ENCODE data around the gene SRCAP.
A peak's percentile ranks its signal among the peaks of the same experiment; 100 is the strongest.

SRCAP gene

GRCh38 chr16:30731411-30731810 is 32.4 kb downstream of the SRCAP start:
- TF ChIP-seq YY1 (IDR thresholded peaks at IDR 0.05; ENCODE audit: low read depth), result no peak
- TF ChIP-seq RAD21 (IDR thresholded peaks at IDR 0.05; ENCODE audit: low read depth), result no peak
- TF ChIP-seq CEBPB (IDR thresholded peaks at IDR 0.05), result no peak
- no peak for TF ChIP-seq USF1 (IDR thresholded peaks at IDR 0.05)
- TF ChIP-seq TCF12 (IDR thresholded peaks at IDR 0.05; ENCODE audit: low read depth), result no peak

- TF ChIP-seq YY1 (IDR thresholded peaks at IDR 0.05; ENCODE audit: low read depth) (no peak), USF1 (IDR thresholded peaks at IDR 0.05) (no peak), CREB1 (IDR thresholded peaks at IDR 0.05; ENCODE audit: low read depth) (no peak), ZBTB7A (IDR thresholded peaks at IDR 0.05; ENCODE audit: low read depth) (no peak), RAD21 (IDR thresholded peaks at IDR 0.05; ENCODE audit: low read depth) (no peak), MAX (IDR thresholded peaks at IDR 0.05) (no peak), FOXM1 (IDR thresholded peaks at IDR 0.05; ENCODE audit: borderline replicate concordance, low read depth) (no peak)
These were observed 38.2 kb downstream of the SRCAP start for GRCh38 chr16:30736995-30737793.

- TF ChIP-seq RAD21 (IDR thresholded peaks at IDR 0.05; ENCODE audit: low read depth), result no peak
- TF ChIP-seq TAF1 (IDR thresholded peaks at IDR 0.05; ENCODE audit: low read depth), result no peak
- TF ChIP-seq REST (IDR thresholded peaks at IDR 0.05; ENCODE audit: low read depth), result no peak
- no peak for TF ChIP-seq TEAD4 (IDR thresholded peaks at IDR 0.05)
- TF ChIP-seq USF1 (IDR thresholded peaks at IDR 0.05), result no peak
- TF ChIP-seq FOXM1 (IDR thresholded peaks at IDR 0.05; ENCODE audit: borderline replicate concordance, low read depth), result no peak
- TF ChIP-seq NFIC (IDR thresholded peaks at IDR 0.05), result no peak
- no peak for TF ChIP-seq TCF12 (IDR thresholded peaks at IDR 0.05; ENCODE audit: low read depth)
- TF ChIP-seq EGR1 (IDR thresholded peaks at IDR 0.05), result no peak
- TF ChIP-seq EP300 (IDR thresholded peaks at IDR 0.05; ENCODE audit: borderline replicate concordance), result no peak
- no peak for TF ChIP-seq CEBPB (IDR thresholded peaks at IDR 0.05)
These were observed 39.0 kb downstream of the SRCAP start for GRCh38 chr16:30737794-30738648.

- TF ChIP-seq ZBTB7A (IDR thresholded peaks at IDR 0.05; ENCODE audit: low read depth) (0 out of 2 replicates have a peak, but pooled peaks have one; percentile 21), EGR1 (IDR thresholded peaks at IDR 0.05) (no peak), TAF1 (IDR thresholded peaks at IDR 0.05; ENCODE audit: low read depth) (no peak), MAX (IDR thresholded peaks at IDR 0.05) (no peak), USF1 (IDR thresholded peaks at IDR 0.05) (no peak)
These were observed 40.3 kb downstream of the SRCAP start for GRCh38 chr16:30738984-30739951.

- peak; percentile 92 for TF ChIP-seq USF1 (IDR thresholded peaks at IDR 0.05)
- no peak; the same call in 1 of the 2 replicates for TF ChIP-seq TEAD4 (IDR thresholded peaks at IDR 0.05)
- TF ChIP-seq CEBPB (IDR thresholded peaks at IDR 0.05), result peak; percentile 76
- TF ChIP-seq YY1 (IDR thresholded peaks at IDR 0.05; ENCODE audit: low read depth), result no peak
- TF ChIP-seq RAD21 (IDR thresholded peaks at IDR 0.05; ENCODE audit: low read depth), result no peak; the same call in 1 of the 2 replicates
- peak; percentile 82 for TF ChIP-seq MAX (IDR thresholded peaks at IDR 0.05)
- TF ChIP-seq EGR1 (IDR thresholded peaks at IDR 0.05), result no peak
- TF ChIP-seq NFIC (IDR thresholded peaks at IDR 0.05), result peak; percentile 75; the same call in 1 of the 2 replicates
- no peak for TF ChIP-seq CREB1 (IDR thresholded peaks at IDR 0.05; ENCODE audit: low read depth)
- no peak for TF ChIP-seq EP300 (IDR thresholded peaks at IDR 0.05; ENCODE audit: borderline replicate concordance)
- TF ChIP-seq TCF12 (IDR thresholded peaks at IDR 0.05; ENCODE audit: low read depth), result peak; percentile 43; the same call in 1 of the 2 replicates
- TF ChIP-seq FOXM1 (IDR thresholded peaks at IDR 0.05; ENCODE audit: borderline replicate concordance, low read depth), result no peak
- no peak for TF ChIP-seq ZBTB7A (IDR thresholded peaks at IDR 0.05; ENCODE audit: low read depth)
- no peak for TF ChIP-seq REST (IDR thresholded peaks at IDR 0.05; ENCODE audit: low read depth)
- no peak for TF ChIP-seq TAF1 (IDR thresholded peaks at IDR 0.05; ENCODE audit: low read depth)
These were observed 41.6 kb downstream of the SRCAP start for GRCh38 chr16:30740364-30741251.

Data from Ishikawa (cell line).